Keratinocyte (primary cell): ENCODE measurements around the gene PLBD2. TPM values are rescaled to one million over a fixed set of nuclear protein-coding genes. Genes with fewer than 3 reads are reported as not detected.
"Not testable (repeated sequence)": the region's sequence is repeated elsewhere in the genome, so short reads cannot be mapped to it uniquely, and the experiment has no call there.

Experiments
- DNase-seq: peaks from one replicate; pipeline ENCODE4 v3.0.0-alpha.2; 2011; ENCODE audit warnings: low read depth, missing footprints, low spot score
- FAIRE-seq: peaks from 2 replicates; lab custom pipeline; 2011; peaks lifted over from hg19 to GRCh38; lab: Jason Lieb, UNC
- H2AFZ ChIP-seq: 2 replicates; pipeline ENCODE4 v1.6.0; 2012; ENCODE audit warnings: low read length, control low read depth, inconsistent platforms; ENCODE audit not compliant: control insufficient read depth
- H3K27ac ChIP-seq: 2 replicates; pipeline ENCODE4 v1.5.1; 2011; ENCODE audit warnings: low read length; ENCODE audit not compliant: control insufficient read depth, insufficient read depth
- H3K27me3 ChIP-seq: 3 replicates; pipeline ENCODE4 v1.6.0; 2011; ENCODE audit warnings: low read length; ENCODE audit not compliant: control insufficient read depth, insufficient read depth; ENCODE audit errors: extremely low read depth
- H3K36me3 ChIP-seq, 2 experiments: 2 replicates in 1 of 2; 3 replicates in 1 of 2; pipeline ENCODE4 v1.5.1; 2011; ENCODE audit warnings: low read length in 2 of 2, mild to moderate bottlenecking in 1 of 2; ENCODE audit not compliant: control insufficient read depth in 2 of 2, insufficient read depth in 2 of 2; ENCODE audit errors: extremely low read depth in 1 of 2
- H3K4me1 ChIP-seq: 3 replicates; pipeline ENCODE4 v1.5.1; 2011; ENCODE audit warnings: low read length; ENCODE audit not compliant: control insufficient read depth, insufficient read depth; ENCODE audit errors: extremely low read depth
- H3K4me2 ChIP-seq: 3 replicates; pipeline ENCODE4 v1.6.0; 2011; ENCODE audit warnings: low read depth, low read length; ENCODE audit not compliant: control insufficient read depth, insufficient read depth; ENCODE audit errors: extremely low read depth
- H3K4me3 ChIP-seq, 3 experiments: fragments of 200-600 bp in 1 of 3; sonication (generic) in 1 of 3; 2 replicates in 2 of 3; 3 replicates in 1 of 3; pipeline ENCODE4 v1.5.1; 2011 to 2016; ENCODE audit warnings: low read length in 3 of 3, mild to moderate bottlenecking in 3 of 3, control low read depth in 2 of 3, inconsistent platforms in 1 of 3, low read depth in 1 of 3, mixed read lengths in 1 of 3, mixed run types in 1 of 3, moderate library complexity in 1 of 3; ENCODE audit not compliant: control insufficient read depth in 2 of 3, insufficient read depth in 2 of 3; ENCODE audit errors: extremely low read depth in 1 of 3
- H3K79me2 ChIP-seq: 2 replicates; pipeline ENCODE4 v1.6.0; 2012; ENCODE audit warnings: low read length; ENCODE audit not compliant: control insufficient read depth, insufficient read depth
- H3K9ac ChIP-seq: 3 replicates; pipeline ENCODE4 v1.6.0; 2011; ENCODE audit warnings: low read length; ENCODE audit not compliant: control insufficient read depth, insufficient read depth; ENCODE audit errors: extremely low read depth
- H3K9me1 ChIP-seq: 3 replicates; pipeline ENCODE4 v1.6.0; 2011; ENCODE audit warnings: low read length; ENCODE audit not compliant: control insufficient read depth, insufficient read depth; ENCODE audit errors: extremely low read depth
- H3K9me3 ChIP-seq: 2 replicates; pipeline ENCODE4 v1.5.1; 2012; ENCODE audit warnings: low read depth, low read length; ENCODE audit not compliant: control insufficient read depth
- H4K20me1 ChIP-seq: 3 replicates; pipeline ENCODE4 v1.6.0; 2011; ENCODE audit warnings: low read length; ENCODE audit not compliant: control insufficient read depth, insufficient read depth; ENCODE audit errors: extremely low read depth
- EZH2 ChIP-seq: IDR thresholded peaks from one replicate; pipeline ENCODE4 v1.6.1; 2012; ENCODE audit warnings: inconsistent platforms, mild to moderate bottlenecking, low read length, moderate library complexity
- dilution Hi-C: fragments of 300-500 bp; cut with MboI; formaldehyde crosslinking; loops from one replicate; pipeline ENCODE4 v1.7.0; 2020; ENCODE audit warnings: low sequenced_read_pairs; ENCODE audit not compliant: extremely low pct_ligation_motif_present
- polyA plus RNA-seq, 5 experiments: library from polyadenylated mRNA; depleted of rRNA in 3 of 5; stranded (reverse) in 3 of 5; stranded (forward) in 1 of 5; unstranded in 1 of 5; fragments of >200 nt; gene quantifications; 1 replicate in 1 of 5; 2 replicates in 3 of 5; 3 replicates in 1 of 5; pipeline versions ENCODE4 v1.2.1 to v1.2.3, GENCODE V29; 2011 to 2012; ENCODE audit warnings: missing spikeins in 2 of 5, low read depth in 1 of 5, low replicate concordance in 1 of 5
- TF ChIP-seq, protein P1 (sequence below), 3 experiments: IDR thresholded peaks in 1 of 3; conservative IDR thresholded peaks in 1 of 3; optimal IDR thresholded peaks in 1 of 3; 2 replicates in 2 of 3; 3 replicates in 1 of 3; pipeline versions ENCODE3 to v1.5.1; 2011; ENCODE audit warnings: low read length in 3 of 3, mild to moderate bottlenecking in 3 of 3, moderate library complexity in 2 of 3, control low read depth in 1 of 3, inconsistent platforms in 1 of 3; ENCODE audit not compliant: insufficient read depth in 2 of 3; ENCODE audit errors: extremely low read depth in 1 of 3

The PLBD2 gene
- polyA plus RNA-seq, 1 donor (not counting 4 experiments of a cell fraction or from before 2014, with no cell fraction given), result 12.9 TPM

DNA sequence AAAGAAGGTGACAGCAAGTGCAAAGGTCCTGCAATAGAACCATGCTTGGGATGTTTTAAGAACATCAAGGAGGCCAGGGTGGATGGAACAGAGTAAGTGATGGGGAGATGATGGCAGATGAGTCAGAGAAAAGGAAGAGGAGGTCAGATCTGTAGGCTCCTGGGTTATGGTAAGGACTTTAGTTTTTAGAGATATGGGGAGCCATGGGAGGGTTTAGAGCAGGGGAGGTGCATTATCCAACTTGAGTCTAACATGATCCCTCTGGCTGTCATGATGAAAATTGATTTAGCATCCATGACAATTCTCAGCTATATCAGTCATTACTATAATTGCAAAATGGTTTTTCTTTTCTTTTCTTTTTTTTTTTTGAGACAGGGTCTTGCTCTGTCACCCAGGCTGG, 7.3 kb upstream of the PLBD2 start:
- H3K9me3 ChIP-seq, result no peaks in the 10 kb centered on the region
- FAIRE-seq, result no peak

DNA sequence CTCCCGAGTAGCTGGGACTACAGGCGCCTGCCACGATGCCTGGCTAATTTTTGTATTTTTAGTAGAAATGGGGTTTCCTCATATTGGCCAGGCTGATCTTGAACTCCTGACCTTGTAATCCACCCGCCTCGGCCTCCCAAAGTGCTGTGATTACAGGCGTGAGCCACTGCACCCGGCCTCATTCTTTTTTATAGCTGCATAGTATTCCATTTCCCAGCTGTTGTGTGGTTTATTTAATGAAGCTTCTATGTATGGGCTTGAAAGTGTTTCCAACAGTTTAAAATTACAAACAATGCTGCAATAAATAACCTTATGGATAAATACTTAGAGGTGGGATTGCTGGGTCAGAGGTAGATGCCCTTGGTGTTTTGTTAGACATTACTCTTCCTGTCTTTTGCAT, 4.2 kb upstream of the PLBD2 start:
- H3K4me2 ChIP-seq, H4K20me1 ChIP-seq, H3K4me3 ChIP-seq, dilution Hi-C loops, H2AFZ ChIP-seq, H3K9me3 ChIP-seq, H3K79me2 ChIP-seq, DNase-seq, H3K4me1 ChIP-seq, FAIRE-seq, H3K27me3 ChIP-seq, H3K9ac ChIP-seq, H3K9me1 ChIP-seq, H3K27ac ChIP-seq, H3K36me3 ChIP-seq: not testable (repeated sequence)

More for the DNA sequence above, 7.3 kb upstream of the PLBD2 start:
- no peak overlapping the region for H3K9ac ChIP-seq
- H3K27me3 ChIP-seq, result no peaks in the 10 kb centered on the region
- DNase-seq, result no peak
- H3K9me1 ChIP-seq, result no peaks in the 10 kb centered on the region
- no peak overlapping the region for H3K27ac ChIP-seq
- no peaks in the 10 kb centered on the region for H3K36me3 ChIP-seq
- H3K4me3 ChIP-seq, result no peak overlapping the region
- no peaks in the 10 kb centered on the region for H3K79me2 ChIP-seq
- no peaks in the 10 kb centered on the region for H3K4me1 ChIP-seq
- H2AFZ ChIP-seq, result no peak overlapping the region
- TF ChIP-seq, protein P1, sequence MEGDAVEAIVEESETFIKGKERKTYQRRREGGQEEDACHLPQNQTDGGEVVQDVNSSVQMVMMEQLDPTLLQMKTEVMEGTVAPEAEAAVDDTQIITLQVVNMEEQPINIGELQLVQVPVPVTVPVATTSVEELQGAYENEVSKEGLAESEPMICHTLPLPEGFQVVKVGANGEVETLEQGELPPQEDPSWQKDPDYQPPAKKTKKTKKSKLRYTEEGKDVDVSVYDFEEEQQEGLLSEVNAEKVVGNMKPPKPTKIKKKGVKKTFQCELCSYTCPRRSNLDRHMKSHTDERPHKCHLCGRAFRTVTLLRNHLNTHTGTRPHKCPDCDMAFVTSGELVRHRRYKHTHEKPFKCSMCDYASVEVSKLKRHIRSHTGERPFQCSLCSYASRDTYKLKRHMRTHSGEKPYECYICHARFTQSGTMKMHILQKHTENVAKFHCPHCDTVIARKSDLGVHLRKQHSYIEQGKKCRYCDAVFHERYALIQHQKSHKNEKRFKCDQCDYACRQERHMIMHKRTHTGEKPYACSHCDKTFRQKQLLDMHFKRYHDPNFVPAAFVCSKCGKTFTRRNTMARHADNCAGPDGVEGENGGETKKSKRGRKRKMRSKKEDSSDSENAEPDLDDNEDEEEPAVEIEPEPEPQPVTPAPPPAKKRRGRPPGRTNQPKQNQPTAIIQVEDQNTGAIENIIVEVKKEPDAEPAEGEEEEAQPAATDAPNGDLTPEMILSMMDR (optimal IDR thresholded peaks at IDR 0.05 in 1 of 3, IDR thresholded peaks at IDR 0.05 in 1 of 3, conservative IDR thresholded peaks at IDR 0.05 in 1 of 3; ENCODE audit: extremely low read depth in 1 of 3, insufficient read depth in 2 of 3, low read length in 3 of 3), result no peak
- no peak for TF ChIP-seq EZH2
- dilution Hi-C loops, result no loop called here
- no peaks in the 10 kb centered on the region for H4K20me1 ChIP-seq
- H3K4me2 ChIP-seq, result no peak overlapping the region
